Placental pericyte (primary cell): ENCODE measurements around the gene GIPC2. TPM values are rescaled to one million over a fixed set of nuclear protein-coding genes. Genes with fewer than 3 reads are reported as not detected.

Experiments used
- small RNA-seq: library from RNA; depleted of rRNA; stranded (forward); fragments of <200 nt; gene quantifications from one replicate; pipeline ENCODE3, GENCODE V24; 2012; ENCODE audit warnings: low replicate concordance
- total RNA-seq: library from RNA; depleted of rRNA; stranded (reverse); fragments of >200 nt; gene quantifications from 2 replicates; pipeline ENCODE4 v1.2.3, GENCODE V29; 2012

Gene GIPC2
- total RNA-seq: 0.14 TPM in 1 of 2 replicates, not detected in the other

GRCh38 chr1:78045926-78046778 is at the start of gene GIPC2:
GIPC2 (plus strand) TSS chr1:78045966; CDS start chr1:78046095, 129 bp downstream.

GRCh38 chr1:78004719-78005447 is 40.9 kb upstream of the GIPC2 start, which contains the start of gene DNAJB4:
DNAJB4 (plus strand) TSS chr1:78004939; CDS start chr1:78005111, 172 bp downstream.

Small RNA genes within 50 kb of the gene (small RNA-seq; reads per million reads assigned to genes)
- gene AC103591.3 (4.5 reads per million, percentile 86 among the genes with 10 or more reads in this experiment), gene RNA5SP22 (0.16 reads per million), gene RNU6-1102P (not detected)

Other genes starting within 250 kb of the GIPC2 start
- gene NEXN, start 157.3 kb upstream of the GIPC2 start, total RNA-seq: 5.7 and 10.2 TPM in 2 replicates
- gene FUBP1, start 66.9 kb upstream of the GIPC2 start, total RNA-seq: 65.7 and 143 TPM in 2 replicates
- 19.5 and 38.4 TPM in 2 replicates for gene DNAJB4, start 41.0 kb upstream of the GIPC2 start, total RNA-seq